Breast epithelium (tissue), 4 donors: ENCODE results near the gene MBD4. TPM values are rescaled to one million over a fixed set of nuclear protein-coding genes. Genes with fewer than 3 reads are reported as not detected.

Experiments used
- DNase-seq, 2 donors: peaks; one replicate each; pipeline ENCODE4 v3.0.0-alpha.2; 2019; ENCODE audit warnings: low spot score in 2 of 2
- H3K27ac ChIP-seq, 2 donors: fragments of 200-600 bp; sonication (generic) in 1 of 2; one replicate each; pipeline ENCODE4 v1.5.1; 2016 to 2019; ENCODE audit warnings: mild to moderate bottlenecking in 1 of 2
- H3K27me3 ChIP-seq, 2 donors: fragments of 200-600 bp; sonication (generic) in 1 of 2; one replicate each; pipeline versions ENCODE4 v1.5.1 to v1.6.0; 2017 to 2019; ENCODE audit warnings: control low read depth in 1 of 2, mild to moderate bottlenecking in 1 of 2
- H3K36me3 ChIP-seq: fragments of 200-600 bp; one replicate; pipeline ENCODE4 v1.5.1; 2019
- H3K4me1 ChIP-seq, 2 donors: fragments of 200-600 bp; sonication (generic); one replicate each; pipeline ENCODE4 v1.5.1; 2016 to 2019; ENCODE audit warnings: control low read depth in 1 of 2
- H3K4me3 ChIP-seq, 3 donors: fragments of 200-600 bp; sonication (generic); 1 replicate in 2 of 3; 2 replicates in 1 of 3; pipeline ENCODE4 v1.5.1; 2016 to 2019; ENCODE audit warnings: mild to moderate bottlenecking in 3 of 3, moderate library complexity in 2 of 3
- H3K9me3 ChIP-seq, 2 donors: fragments of 200-600 bp; sonication (generic) in 1 of 2; one replicate each; pipeline ENCODE4 v1.5.1; 2016 to 2019; ENCODE audit warnings: control low read depth in 1 of 2
- POLR2A ChIP-seq: fragments of 450-650 bp; IDR thresholded peaks from one replicate; pipeline ENCODE4 v1.6.1; 2016; ENCODE audit warnings: antibody characterized with exemption, mild to moderate bottlenecking, moderate library complexity
- POLR2AphosphoS5 ChIP-seq, 3 donors: sonication (generic); formaldehyde crosslinking; IDR thresholded peaks; one replicate each; pipeline ENCODE4 v1.6.1; 2017; ENCODE audit warnings: antibody characterized with exemption in 3 of 3
- intact Hi-C: fragments of 100-400 bp; cut with DNase I; formaldehyde crosslinking; loops from one replicate; pipeline ENCODE4 v1.15.1; 2023; ENCODE audit warnings: low total_unique reads
- total RNA-seq, 3 donors: library from RNA; depleted of rRNA; stranded (reverse); fragments of >200 nt; gene quantifications; one replicate each; pipeline ENCODE4 v1.1.0, GENCODE V29; 2016
- TF ChIP-seq, protein P1 (sequence below), 3 donors: fragments of 450-650 bp; IDR thresholded peaks; one replicate each; pipeline ENCODE4 v1.5.1; 2016 to 2017; ENCODE audit warnings: antibody characterized with exemption in 3 of 3, mild to moderate bottlenecking in 3 of 3, moderate library complexity in 3 of 3

The MBD4 gene
- total RNA-seq, 3 donors from 2014 or later = 29.8 to 41.6 (median 37.7) TPM

DNA sequence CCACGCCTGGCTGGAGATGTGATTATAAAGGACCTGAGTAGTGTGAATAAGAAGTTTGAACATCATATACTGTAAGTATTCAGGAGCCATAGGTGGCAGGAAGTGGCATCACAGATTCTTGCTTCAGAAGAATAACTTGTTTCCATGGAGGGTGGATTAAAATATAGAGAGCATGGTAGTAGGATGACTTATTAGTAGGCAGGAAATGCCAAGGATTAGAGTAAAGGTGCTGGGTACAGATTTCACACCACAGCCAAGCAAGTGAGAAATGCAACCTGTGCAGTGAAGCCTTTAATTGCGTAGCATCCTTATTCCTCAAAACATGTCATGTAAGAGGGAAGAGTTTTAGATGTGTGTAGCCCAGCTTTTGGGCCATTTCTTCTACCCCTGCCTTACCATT lies 31.1 kb upstream of the MBD4 start:
- H3K36me3 ChIP-seq = no peaks in the 10 kb centered on the region
- no peak for DNase-seq
- no peaks in the 10 kb centered on the region for H3K9me3 ChIP-seq
- H3K4me3 ChIP-seq = no peak overlapping the region
- intact Hi-C loops = no loop called here
- H3K27me3 ChIP-seq = no peaks in the 10 kb centered on the region
- TF ChIP-seq, protein P1, sequence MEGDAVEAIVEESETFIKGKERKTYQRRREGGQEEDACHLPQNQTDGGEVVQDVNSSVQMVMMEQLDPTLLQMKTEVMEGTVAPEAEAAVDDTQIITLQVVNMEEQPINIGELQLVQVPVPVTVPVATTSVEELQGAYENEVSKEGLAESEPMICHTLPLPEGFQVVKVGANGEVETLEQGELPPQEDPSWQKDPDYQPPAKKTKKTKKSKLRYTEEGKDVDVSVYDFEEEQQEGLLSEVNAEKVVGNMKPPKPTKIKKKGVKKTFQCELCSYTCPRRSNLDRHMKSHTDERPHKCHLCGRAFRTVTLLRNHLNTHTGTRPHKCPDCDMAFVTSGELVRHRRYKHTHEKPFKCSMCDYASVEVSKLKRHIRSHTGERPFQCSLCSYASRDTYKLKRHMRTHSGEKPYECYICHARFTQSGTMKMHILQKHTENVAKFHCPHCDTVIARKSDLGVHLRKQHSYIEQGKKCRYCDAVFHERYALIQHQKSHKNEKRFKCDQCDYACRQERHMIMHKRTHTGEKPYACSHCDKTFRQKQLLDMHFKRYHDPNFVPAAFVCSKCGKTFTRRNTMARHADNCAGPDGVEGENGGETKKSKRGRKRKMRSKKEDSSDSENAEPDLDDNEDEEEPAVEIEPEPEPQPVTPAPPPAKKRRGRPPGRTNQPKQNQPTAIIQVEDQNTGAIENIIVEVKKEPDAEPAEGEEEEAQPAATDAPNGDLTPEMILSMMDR (IDR thresholded peaks at IDR 0.05) = no peak
- TF ChIP-seq POLR2A = no peak
- no peak for TF ChIP-seq POLR2AphosphoS5 (IDR thresholded peaks at IDR 0.05)
- no peaks in the 10 kb centered on the region for H3K4me1 ChIP-seq
- H3K27ac ChIP-seq = no peak overlapping the region

DNA sequence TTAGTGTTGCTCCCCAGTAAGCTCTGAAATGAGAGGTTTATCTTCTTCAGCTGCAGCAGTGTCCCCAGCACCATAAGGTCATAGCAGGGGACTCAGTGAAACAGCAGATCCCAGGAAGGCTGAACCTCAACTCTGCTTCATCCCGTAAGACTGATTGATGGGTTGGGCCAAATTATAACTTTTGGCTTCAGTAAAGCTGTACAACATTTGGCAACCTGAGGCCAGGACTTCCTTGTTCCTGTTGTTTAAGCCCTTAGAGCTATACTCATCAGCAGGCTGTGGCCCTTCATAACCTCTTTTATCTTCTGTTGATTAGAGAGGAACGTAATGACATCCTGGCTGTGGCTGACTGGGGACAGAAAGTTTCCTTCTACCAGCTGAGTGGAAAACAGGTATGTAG lies 29.3 kb upstream of the MBD4 start:
- intact Hi-C loops = no loop called here
- no peak for TF ChIP-seq POLR2A
- no peak for TF ChIP-seq POLR2AphosphoS5 (IDR thresholded peaks at IDR 0.05)
- no peaks in the 10 kb centered on the region for H3K27me3 ChIP-seq
- no peaks in the 10 kb centered on the region for H3K36me3 ChIP-seq
- H3K4me3 ChIP-seq = no peak overlapping the region
- H3K4me1 ChIP-seq = no peaks in the 10 kb centered on the region
- H3K27ac ChIP-seq = no peak overlapping the region
- H3K9me3 ChIP-seq = no peaks in the 10 kb centered on the region
- DNase-seq = no peak

DNA sequence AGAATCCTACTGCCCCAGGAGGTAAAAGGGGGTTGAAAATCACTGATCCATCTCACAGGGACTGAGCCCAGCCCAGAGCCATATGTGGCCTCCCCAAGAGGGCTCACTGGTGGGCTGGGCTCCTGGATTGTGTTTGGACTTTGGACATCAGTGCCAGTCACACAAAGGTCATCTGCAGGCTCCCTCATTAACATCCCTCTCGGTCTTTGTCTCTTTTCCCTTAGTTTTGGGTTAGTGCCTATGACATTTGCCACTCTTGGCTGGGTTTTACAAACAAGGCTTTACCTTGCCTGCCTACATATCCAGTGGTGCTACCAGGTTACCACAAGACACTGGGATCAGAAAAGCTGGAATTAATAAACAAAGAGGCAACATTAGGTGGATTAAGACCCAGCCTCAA lies 28.2 kb upstream of the MBD4 start:
- no peak overlapping the region for H3K27ac ChIP-seq
- no peak for DNase-seq
- no peaks in the 10 kb centered on the region for H3K4me1 ChIP-seq
- H3K4me3 ChIP-seq = no peak overlapping the region
- intact Hi-C loops = no loop called here
- TF ChIP-seq, protein P1 (IDR thresholded peaks at IDR 0.05) = no peak
- TF ChIP-seq POLR2AphosphoS5 (IDR thresholded peaks at IDR 0.05) = no peak
- TF ChIP-seq POLR2A = no peak
- no peaks in the 10 kb centered on the region for H3K9me3 ChIP-seq
- no peaks in the 10 kb centered on the region for H3K36me3 ChIP-seq
- H3K27me3 ChIP-seq = no peaks in the 10 kb centered on the region

DNA sequence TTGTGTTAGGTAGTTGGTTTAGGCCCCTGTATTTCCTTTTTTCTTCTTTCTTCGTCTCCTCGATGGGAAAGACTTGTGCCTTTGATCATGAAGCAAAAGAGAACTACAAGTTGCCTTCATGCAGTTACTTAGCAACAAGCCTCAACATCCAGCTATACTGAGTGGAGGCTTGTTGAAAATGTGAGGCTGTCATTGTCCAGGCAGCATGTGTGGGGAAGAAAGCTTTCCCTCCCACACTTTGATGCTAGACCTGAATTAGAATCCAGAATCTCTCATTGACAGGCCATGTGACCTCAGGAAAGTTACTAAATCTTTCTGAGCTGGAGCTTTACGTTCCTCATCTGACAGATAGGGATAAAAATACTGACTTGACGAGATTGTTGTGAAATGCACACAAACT lies 24.0 kb upstream of the MBD4 start:
- TF ChIP-seq POLR2AphosphoS5 (IDR thresholded peaks at IDR 0.05) = no peak
- no peaks in the 10 kb centered on the region for H3K4me1 ChIP-seq
- H3K9me3 ChIP-seq = no peaks in the 10 kb centered on the region
- H3K4me3 ChIP-seq = no peak overlapping the region
- no peaks in the 10 kb centered on the region for H3K36me3 ChIP-seq
- intact Hi-C loops = no loop called here
- DNase-seq = no peak
- H3K27ac ChIP-seq = no peak overlapping the region
- H3K27me3 ChIP-seq = no peaks in the 10 kb centered on the region

DNA sequence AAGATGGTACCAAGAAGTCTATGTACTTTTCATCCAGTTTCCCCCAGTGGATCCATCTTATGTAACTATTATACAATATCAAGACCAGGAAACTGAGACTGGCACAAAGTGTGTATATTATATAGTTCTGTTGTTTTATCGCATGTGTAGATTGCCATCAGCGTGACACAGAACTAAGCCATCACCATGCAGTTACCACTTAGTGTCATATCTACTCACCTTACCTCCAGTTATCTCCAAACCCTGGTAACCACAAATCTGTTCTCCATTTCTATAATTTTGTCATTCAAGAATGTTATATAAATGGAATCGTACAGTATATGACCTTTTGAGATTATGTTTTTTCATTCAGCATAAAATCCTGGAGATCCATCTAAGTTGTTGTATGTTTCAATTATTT lies 23.3 kb upstream of the MBD4 start:
- no peaks in the 10 kb centered on the region for H3K36me3 ChIP-seq
- no peaks in the 10 kb centered on the region for H3K27me3 ChIP-seq
- no peaks in the 10 kb centered on the region for H3K4me1 ChIP-seq
- intact Hi-C loops = no loop called here
- no peak overlapping the region for H3K27ac ChIP-seq
- DNase-seq = no peak
- TF ChIP-seq POLR2AphosphoS5 (IDR thresholded peaks at IDR 0.05) = no peak
- TF ChIP-seq POLR2A = no peak
- TF ChIP-seq, protein P1 (IDR thresholded peaks at IDR 0.05) = no peak
- no peak overlapping the region for H3K4me3 ChIP-seq
- H3K9me3 ChIP-seq = no peaks in the 10 kb centered on the region

DNA sequence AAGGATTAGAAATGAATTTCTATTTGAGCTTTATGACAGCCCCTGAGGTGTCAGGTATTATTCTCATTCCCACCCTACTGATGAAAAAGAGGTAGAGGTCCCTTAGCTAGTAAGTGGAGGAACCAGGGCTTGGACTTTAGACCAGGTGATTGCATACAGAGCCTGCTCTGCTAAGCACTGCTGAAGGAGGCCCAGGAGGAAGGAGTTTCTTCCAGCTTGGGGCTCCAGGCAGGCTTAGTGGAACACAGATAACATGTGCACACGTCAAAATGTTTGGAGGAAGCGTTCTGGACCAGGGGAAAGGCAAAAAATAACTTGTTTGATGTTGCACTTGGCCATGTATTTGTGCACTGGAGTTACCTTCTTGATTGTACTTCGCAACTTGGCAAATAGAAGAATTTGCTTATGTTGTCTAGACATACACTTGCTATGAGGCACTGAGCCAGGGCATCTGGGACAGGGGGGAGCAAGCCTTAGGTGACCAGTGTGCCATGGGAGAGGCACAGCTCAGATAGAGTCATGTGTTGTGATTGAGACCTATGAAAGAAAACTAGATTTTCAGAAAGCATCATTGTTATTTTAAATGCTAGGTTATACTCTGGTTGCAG lies 22.7 kb upstream of the MBD4 start:
- Histone ChIP-seq H3K27ac (no peak overlapping the region), H3K4me3 (no peak overlapping the region), H3K9me3 (no peaks in the 10 kb centered on the region), H3K4me1 (no peaks in the 10 kb centered on the region), H3K27me3 (no peaks in the 10 kb centered on the region), H3K36me3 (no peaks in the 10 kb centered on the region)
- no peak for DNase-seq
- TF ChIP-seq, protein P1 (IDR thresholded peaks at IDR 0.05) = no peak
- TF ChIP-seq POLR2A = no peak
- no peak for TF ChIP-seq POLR2AphosphoS5 (IDR thresholded peaks at IDR 0.05)
- intact Hi-C loops = no loop called here
